Epidermal melanocyte (primary cell): ENCODE measurements around the gene SECTM1.

Experiments
- DNase-seq: peaks from one replicate; pipeline ENCODE4 v3.0.0; 2011; ENCODE audit warnings: low spot score; ENCODE audit not compliant: insufficient read length

SECTM1 gene

DNA sequence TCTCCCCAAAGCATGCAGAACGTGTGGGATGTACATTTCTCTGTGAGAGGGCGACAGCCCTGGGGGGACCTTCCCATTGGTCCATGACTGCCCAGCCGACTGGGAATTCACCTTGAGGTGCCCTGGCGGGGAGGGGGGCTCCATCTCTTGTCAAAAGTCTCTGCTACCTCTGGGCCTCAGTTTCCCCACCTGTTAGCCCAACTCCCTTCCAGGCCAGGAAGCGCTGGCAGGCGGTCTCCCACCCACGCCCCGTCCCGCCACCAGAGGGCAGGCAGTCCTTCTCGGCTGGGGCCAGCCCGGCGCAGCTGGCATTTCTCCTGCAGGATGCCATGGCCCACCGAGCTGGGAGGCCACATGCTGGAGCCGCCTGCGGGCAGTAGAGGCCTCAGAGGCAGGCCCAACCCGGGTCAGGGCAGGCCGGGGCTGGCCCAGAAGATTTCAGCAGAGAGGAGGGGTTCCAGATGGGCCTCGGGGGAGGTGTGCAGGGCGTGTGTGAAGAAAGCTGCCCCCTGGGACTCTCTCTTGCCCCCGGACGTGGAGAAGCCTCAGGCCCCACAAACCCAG, 32.8 kb downstream of the SECTM1 start:
- peak; percentile 87 for DNase-seq

- no peak for DNase-seq
Observed at GRCh38 chr17:82300228-82300627, 33.3 kb downstream of the SECTM1 start.

- no peak for DNase-seq
Observed at GRCh38 chr17:82299452-82299851, 34.1 kb downstream of the SECTM1 start.

GRCh38 chr17:82298538-82299421, 34.8 kb downstream of the SECTM1 start:
- no peak for DNase-seq

GRCh38 chr17:82297714-82298537, 35.6 kb downstream of the SECTM1 start:
- DNase-seq: peak; percentile 96

- no peak for DNase-seq
Observed at GRCh38 chr17:82297280-82297713, 36.3 kb downstream of the SECTM1 start.

DNA sequence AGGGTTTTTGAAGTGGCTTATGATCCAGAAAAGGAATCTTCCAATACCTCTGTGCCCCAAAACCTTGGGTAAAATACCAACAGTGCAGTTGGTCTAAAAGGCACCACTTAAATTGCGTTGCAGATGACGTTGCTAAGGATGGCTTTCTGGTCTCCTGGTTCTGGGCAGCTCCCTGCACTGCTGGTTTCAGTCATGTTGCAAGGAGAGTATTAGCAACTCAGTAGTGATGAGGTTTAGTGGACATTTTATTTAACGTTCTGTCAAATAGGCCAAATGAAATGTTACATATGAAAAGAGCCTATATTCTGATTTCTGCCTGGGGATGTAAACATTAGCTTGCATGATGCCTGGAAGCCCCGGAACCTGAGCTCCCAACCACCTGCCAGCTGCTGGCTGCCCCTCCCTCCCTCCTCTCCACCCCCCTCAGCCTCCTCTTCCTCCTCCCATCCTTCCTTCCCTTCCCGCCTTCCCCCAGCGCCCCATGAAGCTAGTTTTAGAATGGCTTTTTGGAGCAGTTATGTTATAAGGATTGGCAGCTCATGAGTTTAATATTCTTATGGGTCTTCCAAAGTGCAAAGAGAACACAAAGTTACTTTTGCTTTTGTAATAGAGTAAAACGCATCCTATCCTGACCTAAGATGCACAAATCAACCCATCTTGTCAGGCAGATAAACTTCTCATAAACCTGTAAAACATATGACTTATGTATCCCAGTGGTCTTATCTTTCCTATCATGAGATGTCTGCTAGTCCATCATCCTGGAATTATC, 36.9 kb downstream of the SECTM1 start:
- no peak for DNase-seq

DNA sequence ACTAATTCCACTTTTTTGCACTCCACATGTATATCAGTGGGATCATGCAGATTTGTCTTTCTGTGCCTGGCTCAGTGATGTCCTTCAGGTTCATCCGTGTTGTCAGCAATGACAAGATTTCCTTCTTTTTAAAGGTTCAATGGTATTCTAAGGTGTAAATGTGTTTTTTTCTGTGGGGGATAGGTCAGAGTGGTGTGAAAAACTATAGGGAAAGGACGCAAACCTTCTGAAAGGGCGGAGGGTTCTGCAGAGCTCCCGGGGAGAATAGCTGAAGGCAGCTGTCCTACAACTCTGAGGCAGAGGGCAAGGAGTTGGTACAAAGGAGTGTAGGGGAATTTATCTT, 38.1 kb downstream of the SECTM1 start:
- DNase-seq: no peak

DNA sequence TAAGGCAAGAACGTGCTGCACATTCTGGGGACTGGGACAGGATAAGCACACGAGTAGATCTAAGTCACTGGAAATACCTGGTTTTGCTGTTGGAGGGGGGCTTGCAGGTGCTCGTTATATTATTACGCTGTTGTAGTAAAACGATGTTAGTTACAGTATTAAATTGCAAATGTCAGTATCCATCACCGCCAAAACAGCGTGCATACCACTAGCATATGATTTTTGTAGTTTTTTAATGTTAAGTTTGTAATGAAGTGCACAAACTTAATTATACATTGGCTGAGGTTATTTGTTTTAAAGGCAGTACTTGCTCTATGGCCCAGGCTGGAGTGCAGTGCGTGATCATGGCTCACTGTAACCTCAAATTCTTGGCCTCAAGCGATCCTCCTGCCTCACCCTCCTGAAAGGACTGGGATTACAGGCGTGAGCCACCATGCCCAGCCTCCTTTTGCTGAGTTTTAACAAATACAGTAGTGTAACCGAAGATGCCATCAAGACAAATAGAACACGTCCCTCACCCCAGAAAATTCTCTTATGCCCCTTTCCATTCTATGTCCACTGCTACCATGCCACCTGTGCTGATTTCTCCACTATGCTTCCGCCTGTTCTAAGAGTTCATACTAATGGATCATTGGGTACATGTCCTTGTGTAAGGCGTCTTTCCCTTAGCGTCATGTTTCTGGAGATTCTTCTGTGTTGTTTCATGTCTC, 39.3 kb downstream of the SECTM1 start:
- no peak for DNase-seq

- peak; percentile 100 for DNase-seq
Observed at GRCh38 chr17:82292251-82293154, 41.1 kb downstream of the SECTM1 start.

GRCh38 chr17:82291582-82292250, 41.9 kb downstream of the SECTM1 start:
- no peak for DNase-seq

GRCh38 chr17:82287868-82288801, 45.4 kb downstream of the SECTM1 start:
- no peak for DNase-seq

DNA sequence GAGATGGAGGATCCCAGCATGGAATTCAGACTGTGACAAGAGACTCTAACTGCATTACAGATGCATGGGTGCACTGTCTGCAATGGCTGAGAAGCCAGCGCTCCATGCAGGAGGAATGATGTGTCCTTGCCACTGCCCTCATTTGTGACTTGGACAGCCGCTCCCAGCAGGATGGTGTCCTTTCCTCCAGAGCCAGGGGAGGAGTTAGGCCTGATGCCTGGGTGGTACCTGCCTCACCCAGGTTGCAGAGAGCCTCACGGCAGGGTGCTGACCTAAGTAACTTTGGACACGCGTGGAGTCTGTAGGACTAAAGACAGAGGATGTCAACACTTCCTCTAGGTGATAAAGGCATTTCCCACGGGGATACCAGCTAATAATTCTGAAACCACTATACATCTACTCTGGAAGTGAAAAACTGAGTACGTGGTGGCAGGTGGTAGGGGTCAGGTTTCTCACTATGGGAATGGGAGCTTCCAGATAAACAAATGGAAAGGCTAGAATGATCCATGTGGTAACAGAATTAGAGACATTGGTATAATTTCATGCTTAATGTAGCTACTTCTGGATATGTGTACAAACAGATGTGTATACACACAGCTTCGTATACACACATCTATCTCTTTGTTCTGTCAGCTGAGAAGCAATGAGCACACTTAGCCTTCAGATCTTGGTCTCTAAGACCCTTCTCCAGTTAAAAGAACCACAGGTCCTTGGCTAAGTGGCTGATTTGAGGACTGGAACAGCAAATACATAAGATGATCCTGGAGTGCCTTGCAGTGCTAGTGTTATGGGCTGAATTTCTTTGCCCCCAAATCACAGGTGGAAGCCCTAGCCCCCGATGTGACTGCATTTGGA, 46.3 kb downstream of the SECTM1 start:
- DNase-seq: no peak

DNA sequence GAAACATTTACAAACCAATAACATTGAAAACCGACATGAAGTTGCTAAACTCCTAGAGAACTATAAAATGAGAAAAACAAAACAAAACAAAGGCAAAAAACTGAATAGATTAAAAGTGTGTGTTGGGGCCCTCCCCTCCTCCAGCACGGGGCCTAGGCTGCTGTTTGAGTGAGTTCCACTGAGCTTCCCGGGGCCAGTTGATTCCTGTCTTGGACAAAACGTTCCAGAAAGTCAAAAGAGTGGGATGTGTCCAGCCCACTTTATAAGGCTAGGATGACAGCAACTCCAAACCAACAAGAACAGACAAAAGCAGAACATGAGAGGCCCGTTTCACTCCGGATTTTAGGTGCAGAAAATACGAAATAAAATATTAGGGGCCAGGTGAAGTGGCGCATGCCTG, 48.4 kb downstream of the SECTM1 start:
- no peak for DNase-seq

DNA sequence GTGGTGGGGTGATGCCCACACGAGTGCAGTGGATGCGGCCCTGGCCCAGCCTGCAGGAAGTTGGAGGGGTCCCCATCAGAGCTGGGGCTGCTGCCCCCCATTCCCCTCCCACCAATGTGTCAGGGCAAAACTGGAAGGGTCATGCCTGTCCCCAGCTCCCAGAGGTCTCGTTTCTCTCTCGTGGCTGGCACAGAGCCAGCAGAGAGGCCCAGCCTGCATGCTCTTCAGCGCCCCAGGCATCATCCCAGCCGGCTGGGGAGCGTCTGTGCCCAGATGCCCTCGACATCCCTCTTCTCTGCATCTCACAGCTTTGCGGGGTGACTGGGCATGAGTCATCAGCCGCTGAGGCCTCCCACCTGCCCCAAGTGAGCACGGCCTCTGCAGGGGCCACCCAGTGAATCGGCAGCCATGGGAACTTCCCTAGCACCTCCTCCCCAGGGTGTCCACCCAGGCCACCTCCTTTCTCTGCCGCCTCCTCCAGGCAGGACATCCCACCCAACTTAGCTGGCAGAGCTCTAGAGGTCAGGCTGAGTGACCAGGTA, 50.3 kb downstream of the SECTM1 start:
- peak; percentile 55 for DNase-seq

DNA sequence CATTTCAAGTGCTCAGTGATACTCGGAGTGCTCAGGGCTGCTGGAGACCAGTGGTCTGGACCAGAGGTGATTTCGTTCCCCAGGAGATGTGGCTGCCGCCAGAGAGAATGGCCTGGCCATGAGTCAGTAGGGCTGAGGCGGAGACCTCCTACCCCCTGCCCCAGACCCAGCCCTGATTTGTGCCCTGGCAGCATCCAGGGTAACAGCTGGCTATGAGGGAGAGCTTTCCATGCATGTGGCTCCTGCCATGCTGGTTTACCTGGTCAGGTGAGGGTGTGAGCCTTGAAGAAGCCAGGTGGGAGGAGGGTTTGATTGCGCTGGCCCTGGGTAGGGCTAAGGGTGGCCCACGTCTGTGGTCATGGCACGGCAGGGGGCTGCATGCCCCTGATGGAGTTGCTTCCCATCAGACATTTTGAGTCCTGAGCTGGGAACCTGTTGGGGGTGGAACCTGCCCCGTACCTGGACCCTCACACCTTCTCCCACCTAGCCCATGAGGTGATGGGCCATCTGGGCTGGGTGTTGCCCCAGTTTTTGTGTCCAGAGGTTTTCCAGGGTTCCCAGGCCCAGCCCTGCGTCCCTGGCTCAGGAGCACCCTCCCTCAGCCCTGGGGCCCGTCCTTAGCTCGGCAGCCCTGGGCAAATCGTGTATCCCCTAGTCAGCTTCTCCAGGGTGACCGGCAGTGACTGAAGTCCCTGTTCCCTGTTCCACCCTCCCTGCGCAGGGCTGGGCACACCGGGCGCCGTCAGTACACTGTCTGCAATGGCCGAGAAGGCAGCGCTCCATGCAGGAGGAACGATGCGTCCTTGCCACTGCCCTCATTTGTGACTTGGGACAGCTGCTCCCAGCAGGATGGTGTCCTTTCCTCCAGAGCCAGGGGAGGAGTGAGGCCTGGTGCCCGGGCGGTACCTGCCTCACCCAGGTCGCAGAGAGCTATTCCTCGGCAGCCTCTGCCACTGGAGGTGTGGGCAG, 51.0 kb downstream of the SECTM1 start:
- DNase-seq: no peak
